Esophagus muscularis mucosa (tissue), 4 donors: ENCODE results near the gene PLXNB1. TPM values are rescaled to one million over a fixed set of nuclear protein-coding genes. Genes with fewer than 3 reads are reported as not detected.

Experiments
- DNase-seq: peaks from one replicate; pipeline ENCODE4 v3.0.0-alpha.2; 2017; ENCODE audit errors: extremely low spot score
- H3K27ac ChIP-seq, 4 donors: fragments of 200-600 bp; sonication (generic); replicated peaks in 1 of 4; 1 replicate in 3 of 4; 2 replicates in 1 of 4; pipeline ENCODE4 v1.5.1; 2016 to 2019; ENCODE audit warnings: mild to moderate bottlenecking in 1 of 4
- H3K27me3 ChIP-seq, 4 donors: fragments of 200-600 bp; sonication (generic); one replicate each; pipeline versions ENCODE4 v1.5.1 to v1.6.0; 2016 to 2019
- H3K36me3 ChIP-seq, 4 donors: fragments of 200-600 bp; sonication (generic); one replicate each; pipeline ENCODE4 v1.5.1; 2016 to 2019
- H3K4me1 ChIP-seq, 4 donors: fragments of 200-600 bp; sonication (generic); one replicate each; pipeline ENCODE4 v1.5.1; 2016 to 2019
- H3K4me3 ChIP-seq, 4 donors: fragments of 200-600 bp; sonication (generic); 1 replicate in 2 of 4; 2 replicates in 2 of 4; pipeline ENCODE4 v1.5.1; 2016 to 2019; ENCODE audit warnings: mild to moderate bottlenecking in 4 of 4, moderate library complexity in 1 of 4
- H3K9me3 ChIP-seq, 4 donors: fragments of 200-600 bp; sonication (generic); 1 replicate in 3 of 4; 2 replicates in 1 of 4; pipeline ENCODE4 v1.5.1; 2016 to 2019
- CTCF ChIP-seq, 3 experiments: fragments of 200-600 bp in 2 of 3; fragments of 450-650 bp in 1 of 3; sonication (generic) in 2 of 3; IDR thresholded peaks; one replicate each; pipeline ENCODE4 v1.5.1; 2017 to 2019; ENCODE audit warnings: antibody characterized with exemption in 3 of 3, mild to moderate bottlenecking in 2 of 3, moderate library complexity in 1 of 3
- EP300 ChIP-seq: sonication (generic); formaldehyde crosslinking; IDR thresholded peaks from one replicate; pipeline ENCODE4 v1.6.1; 2017; ENCODE audit warnings: antibody characterized with exemption
- POLR2A ChIP-seq: fragments of 450-650 bp; IDR thresholded peaks from one replicate; pipeline ENCODE4 v1.6.1; 2017; ENCODE audit warnings: antibody characterized with exemption, moderate library complexity, mild to moderate bottlenecking, low read depth
- POLR2AphosphoS5 ChIP-seq, 2 donors: sonication (generic); formaldehyde crosslinking; IDR thresholded peaks; one replicate each; pipeline ENCODE4 v1.6.1; 2017; ENCODE audit warnings: antibody characterized with exemption in 2 of 2
- WGBS: methylation state at CpG from one replicate; pipeline ENCODE4 v1.1.5; 2018; 5-methylcytosine and 5-hydroxymethylcytosine counted together
- intact Hi-C: fragments of 100-400 bp; cut with DNase I; formaldehyde crosslinking; loops from one replicate; pipeline ENCODE4 v1.15.1; 2023
- total RNA-seq, 4 donors: library from RNA; depleted of rRNA; stranded (reverse); fragments of >200 nt; gene quantifications; one replicate each; pipeline versions ENCODE4 v1.1.0 to v1.2.1, GENCODE V29; 2016

The PLXNB1 gene
- total RNA-seq, 4 donors from 2014 or later = 120 to 200 (median 152) TPM

- Histone ChIP-seq H3K9me3 (no peaks in the 10 kb centered on the region), H3K27me3 (no peaks in the 10 kb centered on the region), H3K4me3 (no peak overlapping the region), H3K4me1 (peaks cover 45 to 76% (median 68%) of the 10 kb centered on the region in 4 donors), H3K36me3 (peaks cover 22 to 60% (median 41%) of the 10 kb centered on the region in 4 donors), H3K27ac (peak overlapping the region in 1 of 4 donors; percentile 98)
- 79% methylated on average over 18 of the region's 25 CpGs for WGBS
- DNase-seq = no peak
- no peak for TF ChIP-seq POLR2AphosphoS5 (IDR thresholded peaks at IDR 0.05)
- no peak for TF ChIP-seq EP300
- TF ChIP-seq CTCF (IDR thresholded peaks at IDR 0.05) = no peak
- no peak for TF ChIP-seq POLR2A
- intact Hi-C loops = no loop called here
Observed at GRCh38 chr3:48423241-48423882, 6.5 kb downstream of the PLXNB1 start.

GRCh38 chr3:48422681-48423080, 7.2 kb downstream of the PLXNB1 start:
- peaks cover 38 to 69% (median 61%) of the 10 kb centered on the region in 4 donors for H3K4me1 ChIP-seq

GRCh38 chr3:48422272-48422671, 7.6 kb downstream of the PLXNB1 start:
- peak overlapping the region in 1 of 4 donors; percentile 98 for H3K27ac ChIP-seq
- 80% methylated on average over 3 of the region's 3 CpGs for WGBS
- TF ChIP-seq POLR2AphosphoS5 (IDR thresholded peaks at IDR 0.05) = no peak
- no peak for TF ChIP-seq EP300
- peaks cover 34 to 65% (median 57%) of the 10 kb centered on the region in 4 donors for H3K4me1 ChIP-seq
- DNase-seq = no peak
- intact Hi-C loops = no loop called here
- no peaks in the 10 kb centered on the region for H3K9me3 ChIP-seq
- H3K4me3 ChIP-seq = no peak overlapping the region
- peaks cover 28 to 71% (median 51%) of the 10 kb centered on the region in 4 donors for H3K36me3 ChIP-seq
- no peaks in the 10 kb centered on the region for H3K27me3 ChIP-seq

More at GRCh38 chr3:48422681-48423080, 7.2 kb downstream of the PLXNB1 start:
- Histone ChIP-seq H3K36me3 (peaks cover 25 to 67% (median 47%) of the 10 kb centered on the region in 4 donors), H3K9me3 (no peaks in the 10 kb centered on the region), H3K27me3 (no peaks in the 10 kb centered on the region), H3K4me3 (no peak overlapping the region), H3K27ac (peak overlapping the region in 1 of 4 donors; percentile 98)
- 82% methylated on average over 8 of the region's 8 CpGs for WGBS
- intact Hi-C loops = no loop called here
- no peak for TF ChIP-seq EP300
- no peak for TF ChIP-seq POLR2AphosphoS5 (IDR thresholded peaks at IDR 0.05)
- no peak for TF ChIP-seq CTCF (IDR thresholded peaks at IDR 0.05)
- TF ChIP-seq POLR2A = no peak
- DNase-seq = no peak

GRCh38 chr3:48420561-48420960, 9.3 kb downstream of the PLXNB1 start:
- H3K4me3 ChIP-seq = no peak overlapping the region
- intact Hi-C loops = no loop called here
- peaks cover 45 to 88% (median 69%) of the 10 kb centered on the region in 4 donors for H3K36me3 ChIP-seq
- no peak overlapping the region for H3K27ac ChIP-seq
- H3K4me1 ChIP-seq = peaks cover 18 to 48% (median 40%) of the 10 kb centered on the region in 4 donors
- H3K9me3 ChIP-seq = no peaks in the 10 kb centered on the region
- H3K27me3 ChIP-seq = no peaks in the 10 kb centered on the region
- DNase-seq = no peak
- TF ChIP-seq POLR2AphosphoS5 (IDR thresholded peaks at IDR 0.05) = no peak
- no peak for TF ChIP-seq POLR2A
- TF ChIP-seq CTCF (IDR thresholded peaks at IDR 0.05) = no peak
- no peak for TF ChIP-seq EP300
- 88% methylated on average over 14 of the region's 14 CpGs for WGBS

- WGBS = 83% methylated on average over 8 of the region's 17 CpGs
- H3K4me3 ChIP-seq = no peak overlapping the region
- peaks cover 55 to 97% (median 78%) of the 10 kb centered on the region in 4 donors for H3K36me3 ChIP-seq
- H3K27ac ChIP-seq = no peak overlapping the region
- TF ChIP-seq CTCF (IDR thresholded peaks at IDR 0.05) (no peak), POLR2A (no peak), POLR2AphosphoS5 (IDR thresholded peaks at IDR 0.05) (no peak), EP300 (no peak)
- no peaks in the 10 kb centered on the region for H3K27me3 ChIP-seq
- intact Hi-C loops = no loop called here
- H3K9me3 ChIP-seq = no peaks in the 10 kb centered on the region
- peaks cover 9 to 44% (median 38%) of the 10 kb centered on the region in 4 donors for H3K4me1 ChIP-seq
- no peak for DNase-seq
Observed at GRCh38 chr3:48419597-48419996, 10.3 kb downstream of the PLXNB1 start.
